GM19023 (cell line): ENCODE results near the gene PTPRN.
"Not testable (repeated sequence)": the region's sequence is repeated elsewhere in the genome, so short reads cannot be mapped to it uniquely, and the experiment has no call there.

Experiments used
- ATAC-seq: cut with Tn5 transposase; IDR thresholded peaks from one replicate; pipeline ENCODE4 v1.9.1; 2021; ENCODE audit warnings: mild to moderate bottlenecking, moderate library complexity; ENCODE audit not compliant: unreplicated experiment

Gene PTPRN

GRCh38 chr2:219309278-219309677 lies at the start of gene PTPRN:
TSS of gene PTPRN (minus strand) at chr2:219309401. CDS start at chr2:219309332, 69 bp downstream.
- ATAC-seq, result no peak

- ATAC-seq, result no peak
Observed at GRCh38 chr2:219358170-219359075, 49.2 kb upstream of the PTPRN start.

GRCh38 chr2:219356834-219357233 lies 47.6 kb upstream of the PTPRN start:
- ATAC-seq, result no peak

GRCh38 chr2:219354582-219354981 lies 45.4 kb upstream of the PTPRN start:
- ATAC-seq, result no peak

GRCh38 chr2:219353129-219353528 lies 43.9 kb upstream of the PTPRN start:
- ATAC-seq, result no peak

GRCh38 chr2:219352448-219353023 lies 43.3 kb upstream of the PTPRN start:
- ATAC-seq, result peak; percentile 57

- ATAC-seq, result no peak
Observed at GRCh38 chr2:219350710-219351221, 41.6 kb upstream of the PTPRN start.

GRCh38 chr2:219350215-219350614 lies 41.0 kb upstream of the PTPRN start:
- no peak for ATAC-seq

GRCh38 chr2:219344751-219345430 lies 35.7 kb upstream of the PTPRN start:
- ATAC-seq, result no peak

GRCh38 chr2:219335373-219335786 lies 26.2 kb upstream of the PTPRN start:
- no peak for ATAC-seq

- ATAC-seq, result no peak
Observed at GRCh38 chr2:219334076-219334475, 24.9 kb upstream of the PTPRN start.

- ATAC-seq, result no peak
Observed at GRCh38 chr2:219332542-219332941, 23.3 kb upstream of the PTPRN start, which contains the start of gene RESP18. TSS of gene RESP18 (minus strand) at chr2:219332744.

GRCh38 chr2:219331560-219332213 lies 22.5 kb upstream of the PTPRN start:
- ATAC-seq, result no peak

GRCh38 chr2:219327719-219328118 lies 18.5 kb upstream of the PTPRN start:
- ATAC-seq, result no peak

- no peak for ATAC-seq
Observed at GRCh38 chr2:219325657-219326315, 16.6 kb upstream of the PTPRN start.

- no peak for ATAC-seq
Observed at GRCh38 chr2:219325136-219325535, 15.9 kb upstream of the PTPRN start.

GRCh38 chr2:219323434-219323833 lies 14.2 kb upstream of the PTPRN start:
- no peak for ATAC-seq

GRCh38 chr2:219314804-219315468 lies 5.7 kb upstream of the PTPRN start:
- ATAC-seq, result no peak

- ATAC-seq, result not testable (repeated sequence)
Observed at GRCh38 chr2:219312683-219313263, 3.6 kb upstream of the PTPRN start.
